ENCODE results near the gene CFAP300.

DNA sequence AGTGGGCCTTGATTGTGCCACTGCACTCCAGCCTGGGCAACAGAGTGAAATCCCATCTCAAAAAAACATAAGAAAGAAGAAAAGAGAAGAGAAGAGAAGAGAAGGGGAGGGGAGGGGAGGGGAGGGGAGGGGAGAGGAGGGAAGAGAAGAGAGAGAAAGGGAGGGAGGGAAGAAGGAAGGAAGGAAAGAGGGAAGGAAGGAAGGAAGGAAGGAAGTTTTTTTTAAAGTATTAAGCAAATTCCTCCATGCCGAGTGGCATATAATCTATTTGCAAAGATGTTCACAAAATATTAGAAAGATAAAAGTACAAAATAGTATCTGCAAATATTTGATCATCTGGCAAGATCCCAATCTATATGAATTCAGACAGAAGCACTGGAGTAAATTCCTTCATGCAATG, 10.5 kb upstream of the CFAP300 start:
- TF ChIP-seq, protein P1, sequence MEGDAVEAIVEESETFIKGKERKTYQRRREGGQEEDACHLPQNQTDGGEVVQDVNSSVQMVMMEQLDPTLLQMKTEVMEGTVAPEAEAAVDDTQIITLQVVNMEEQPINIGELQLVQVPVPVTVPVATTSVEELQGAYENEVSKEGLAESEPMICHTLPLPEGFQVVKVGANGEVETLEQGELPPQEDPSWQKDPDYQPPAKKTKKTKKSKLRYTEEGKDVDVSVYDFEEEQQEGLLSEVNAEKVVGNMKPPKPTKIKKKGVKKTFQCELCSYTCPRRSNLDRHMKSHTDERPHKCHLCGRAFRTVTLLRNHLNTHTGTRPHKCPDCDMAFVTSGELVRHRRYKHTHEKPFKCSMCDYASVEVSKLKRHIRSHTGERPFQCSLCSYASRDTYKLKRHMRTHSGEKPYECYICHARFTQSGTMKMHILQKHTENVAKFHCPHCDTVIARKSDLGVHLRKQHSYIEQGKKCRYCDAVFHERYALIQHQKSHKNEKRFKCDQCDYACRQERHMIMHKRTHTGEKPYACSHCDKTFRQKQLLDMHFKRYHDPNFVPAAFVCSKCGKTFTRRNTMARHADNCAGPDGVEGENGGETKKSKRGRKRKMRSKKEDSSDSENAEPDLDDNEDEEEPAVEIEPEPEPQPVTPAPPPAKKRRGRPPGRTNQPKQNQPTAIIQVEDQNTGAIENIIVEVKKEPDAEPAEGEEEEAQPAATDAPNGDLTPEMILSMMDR (IDR thresholded peaks at IDR 0.05): no peak
- TF ChIP-seq POLR2A (IDR thresholded peaks at IDR 0.05): no peak
